HepG2 (cell line): ENCODE results near the gene KHNYN. TPM values are rescaled to one million over a fixed set of nuclear protein-coding genes. Genes with fewer than 3 reads are reported as not detected.

Source experiments
- ARID2 ChIP-seq: sonication (generic); formaldehyde crosslinking; IDR thresholded peaks from 2 replicates; pipeline ENCODE4 v1.8.1; 2022; ENCODE audit warnings: mild to moderate bottlenecking, missing genetic modification reagents, borderline replicate concordance
- CCAR2 ChIP-seq: fragments of 200-400 bp; formaldehyde crosslinking; optimal IDR thresholded peaks from 2 replicates; pipeline ENCODE3; 2018; ENCODE audit warnings: low read depth, mild to moderate bottlenecking, low read length, moderate library complexity
- ELF3 ChIP-seq: IDR thresholded peaks from 2 replicates; pipeline ENCODE4 v1.6.1; 2016; ENCODE audit warnings: missing genetic modification reagents, missing compliant biosample characterization
- ISX ChIP-seq: sonication (generic); formaldehyde crosslinking; conservative IDR thresholded peaks from 2 replicates; pipeline ENCODE4 v1.5.0; 2020; ENCODE audit warnings: missing genetic modification reagents
- JARID2 ChIP-seq: sonication (generic); formaldehyde crosslinking; IDR thresholded peaks from 2 replicates; pipeline ENCODE4 v1.8.1; 2023; ENCODE audit warnings: missing genetic modification reagents, inconsistent platforms; ENCODE audit not compliant: insufficient replicate concordance
- JUN ChIP-seq: sonication (generic); formaldehyde crosslinking; IDR thresholded peaks from 2 replicates; pipeline ENCODE4 v1.4.0; 2020; ENCODE audit warnings: mild to moderate bottlenecking, missing genetic modification reagents
- PHB2 ChIP-seq: fragments of 450-650 bp; IDR thresholded peaks from 2 replicates; pipeline ENCODE4 v1.6.1; 2018; ENCODE audit not compliant: partially characterized antibody
- POGZ ChIP-seq: sonication (generic); formaldehyde crosslinking; IDR thresholded peaks from 2 replicates; pipeline ENCODE4 v1.4.0; 2020; ENCODE audit warnings: mild to moderate bottlenecking, missing genetic modification reagents
- YEATS2 ChIP-seq: sonication (generic); formaldehyde crosslinking; IDR thresholded peaks from 2 replicates; pipeline ENCODE4 v1.4.0; 2020; ENCODE audit warnings: missing genetic modification reagents, borderline replicate concordance
- ZKSCAN5 ChIP-seq: sonication (generic); formaldehyde crosslinking; IDR thresholded peaks from 2 replicates; pipeline ENCODE4 v1.5.1; 2020; ENCODE audit warnings: mild to moderate bottlenecking, missing genetic modification reagents
- ZNF317 ChIP-seq: sonication (generic); formaldehyde crosslinking; IDR thresholded peaks from 2 replicates; pipeline ENCODE4 v1.5.0; 2020; ENCODE audit warnings: mild to moderate bottlenecking, missing genetic modification reagents
- ZNF557 ChIP-seq: sonication (generic); formaldehyde crosslinking; IDR thresholded peaks from 2 replicates; pipeline ENCODE4 v1.4.0; 2020; ENCODE audit warnings: missing genetic modification reagents
- ZNF589 ChIP-seq: sonication (generic); formaldehyde crosslinking; conservative IDR thresholded peaks from 2 replicates; pipeline ENCODE4 v1.8.0; 2022; ENCODE audit warnings: mild to moderate bottlenecking, moderate library complexity, missing genetic modification reagents
- polyA plus RNA-seq, 8 experiments: library from polyadenylated mRNA; depleted of rRNA in 3 of 8; stranded (reverse) in 7 of 8; unstranded in 1 of 8; fragments of >200 nt; fragmentation: Illumina TruSeq in 4 of 8; extraction: Trizol in 4 of 8; gene quantifications; 2 replicates each; pipeline versions ENCODE4 v1.2.1 to v1.2.3, GENCODE V29; 2011 to 2016; ENCODE audit warnings: low read depth in 4 of 8, missing spikeins in 1 of 8, mixed read lengths in 1 of 8; ENCODE audit not compliant: insufficient read depth in 1 of 8
- total RNA-seq, 5 experiments: library from RNA; depleted of rRNA; stranded (reverse); fragments of >200 nt; fragmentation: Illumina TruSeq; extraction: Trizol; gene quantifications; 2 replicates each; pipeline ENCODE4 v1.2.3, GENCODE V29; 2016; ENCODE audit warnings: low read depth in 1 of 5
- TF ChIP-seq, protein P1 (sequence below): sonication (generic); formaldehyde crosslinking; IDR thresholded peaks from 2 replicates; pipeline ENCODE4 v1.4.0; 2020; ENCODE audit warnings: missing genetic modification reagents, borderline replicate concordance
- TF ChIP-seq, protein P2 (sequence below): sonication (generic); formaldehyde crosslinking; IDR thresholded peaks from 2 replicates; pipeline ENCODE4 v1.4.0; 2020; ENCODE audit warnings: low read depth, mild to moderate bottlenecking, missing genetic modification reagents
- TF ChIP-seq, protein P3 (sequence below), 2 experiments: fragments of 450-650 bp in 1 of 2; sonication (generic) in 1 of 2; formaldehyde crosslinking; IDR thresholded peaks; 2 replicates each; pipeline versions ENCODE4 v1.5.0 to v1.8.0; 2020 to 2022; ENCODE audit warnings: mild to moderate bottlenecking in 1 of 2, missing genetic modification reagents in 1 of 2
- TF ChIP-seq, protein P4 (sequence below): sonication (generic); formaldehyde crosslinking; IDR thresholded peaks from 2 replicates; pipeline ENCODE4 v1.9.0; 2021; ENCODE audit warnings: missing genetic modification reagents, mild to moderate bottlenecking, borderline replicate concordance
- TF ChIP-seq, protein P5 (sequence below): sonication (generic); formaldehyde crosslinking; IDR thresholded peaks from 2 replicates; pipeline ENCODE4 v1.4.0; 2020; ENCODE audit warnings: missing genetic modification reagents

The KHNYN gene
- total and polyA plus RNA-seq, 2 of the 13 experiments (the other 11 are each of a cell fraction or from before 2014, with no cell fraction given): 52.8 to 75.7 TPM

DNA sequence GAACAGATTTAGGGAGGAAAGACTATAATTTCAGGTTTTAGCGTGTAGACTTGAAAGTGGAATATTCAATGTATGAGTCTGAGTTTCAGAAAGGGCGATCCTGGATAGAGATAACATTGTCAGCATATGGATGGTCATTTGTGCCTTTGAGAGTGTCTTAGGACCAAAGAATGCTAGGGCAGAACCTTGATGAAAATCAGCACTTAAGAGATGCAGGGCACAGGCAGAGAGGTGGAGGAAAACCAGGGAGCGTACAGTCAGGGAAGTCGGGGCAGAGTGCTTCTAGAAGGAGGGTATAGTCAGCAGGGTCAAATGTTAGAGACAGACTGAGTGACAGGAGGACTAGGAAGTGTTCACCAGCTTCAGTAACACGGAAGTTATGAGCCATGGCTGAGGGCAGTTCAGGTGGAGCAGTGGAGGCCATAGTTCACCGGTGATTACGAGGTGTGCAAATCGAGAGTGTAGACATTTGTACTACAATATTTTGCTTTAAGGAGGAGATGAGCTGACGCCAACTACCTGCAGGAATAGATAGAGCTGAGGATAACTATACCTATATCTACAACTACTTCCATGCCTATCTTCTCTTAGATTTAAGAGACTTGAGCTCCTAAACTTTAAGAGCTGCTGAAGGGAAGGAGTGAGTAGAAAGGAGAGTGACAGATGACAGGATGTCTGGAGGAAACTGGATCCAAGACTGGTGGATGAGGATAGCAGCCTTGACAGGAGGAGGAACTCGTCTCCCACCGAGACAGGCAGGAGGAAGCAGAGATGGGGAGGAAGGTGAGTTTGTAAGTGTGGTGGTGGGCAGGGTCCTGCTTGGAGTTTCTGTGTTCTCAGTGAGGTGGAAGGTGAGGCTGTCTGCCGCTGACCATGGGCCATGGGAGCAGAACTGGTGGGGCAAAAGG is 6.8 kb upstream of the KHNYN start (continued):
- TF ChIP-seq, protein P1, sequence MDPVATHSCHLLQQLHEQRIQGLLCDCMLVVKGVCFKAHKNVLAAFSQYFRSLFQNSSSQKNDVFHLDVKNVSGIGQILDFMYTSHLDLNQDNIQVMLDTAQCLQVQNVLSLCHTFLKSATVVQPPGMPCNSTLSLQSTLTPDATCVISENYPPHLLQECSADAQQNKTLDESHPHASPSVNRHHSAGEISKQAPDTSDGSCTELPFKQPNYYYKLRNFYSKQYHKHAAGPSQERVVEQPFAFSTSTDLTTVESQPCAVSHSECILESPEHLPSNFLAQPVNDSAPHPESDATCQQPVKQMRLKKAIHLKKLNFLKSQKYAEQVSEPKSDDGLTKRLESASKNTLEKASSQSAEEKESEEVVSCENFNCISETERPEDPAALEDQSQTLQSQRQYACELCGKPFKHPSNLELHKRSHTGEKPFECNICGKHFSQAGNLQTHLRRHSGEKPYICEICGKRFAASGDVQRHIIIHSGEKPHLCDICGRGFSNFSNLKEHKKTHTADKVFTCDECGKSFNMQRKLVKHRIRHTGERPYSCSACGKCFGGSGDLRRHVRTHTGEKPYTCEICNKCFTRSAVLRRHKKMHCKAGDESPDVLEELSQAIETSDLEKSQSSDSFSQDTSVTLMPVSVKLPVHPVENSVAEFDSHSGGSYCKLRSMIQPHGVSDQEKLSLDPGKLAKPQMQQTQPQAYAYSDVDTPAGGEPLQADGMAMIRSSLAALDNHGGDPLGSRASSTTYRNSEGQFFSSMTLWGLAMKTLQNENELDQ (CRISPR knock-in tag): no peak
- TF ChIP-seq JUN (CRISPR knock-in tag) (0 out of 2 replicates have a peak, but pooled peaks have one; percentile 26), ZNF317 (CRISPR knock-in tag) (peak; percentile 95), JARID2 (CRISPR knock-in tag) (no peak), CCAR2 (no peak), ISX (CRISPR knock-in tag) (no peak), ZNF589 (CRISPR knock-in tag) (0 out of 2 replicates have a peak, but pooled peaks have one; percentile 63), POGZ (CRISPR knock-in tag) (0 out of 2 replicates have a peak, but pooled peaks have one; percentile 11), PHB2 (no peak), ZNF557 (CRISPR knock-in tag) (no peak), ARID2 (CRISPR knock-in tag) (no peak), ZKSCAN5 (CRISPR knock-in tag) (peak; percentile 66), ELF3 (peak; percentile 98), YEATS2 (CRISPR knock-in tag) (peak; percentile 17; the same call in 1 of the 2 replicates)
- TF ChIP-seq, protein P2, sequence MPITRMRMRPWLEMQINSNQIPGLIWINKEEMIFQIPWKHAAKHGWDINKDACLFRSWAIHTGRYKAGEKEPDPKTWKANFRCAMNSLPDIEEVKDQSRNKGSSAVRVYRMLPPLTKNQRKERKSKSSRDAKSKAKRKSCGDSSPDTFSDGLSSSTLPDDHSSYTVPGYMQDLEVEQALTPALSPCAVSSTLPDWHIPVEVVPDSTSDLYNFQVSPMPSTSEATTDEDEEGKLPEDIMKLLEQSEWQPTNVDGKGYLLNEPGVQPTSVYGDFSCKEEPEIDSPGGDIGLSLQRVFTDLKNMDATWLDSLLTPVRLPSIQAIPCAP (CRISPR knock-in tag): no peak
- TF ChIP-seq, protein P3, sequence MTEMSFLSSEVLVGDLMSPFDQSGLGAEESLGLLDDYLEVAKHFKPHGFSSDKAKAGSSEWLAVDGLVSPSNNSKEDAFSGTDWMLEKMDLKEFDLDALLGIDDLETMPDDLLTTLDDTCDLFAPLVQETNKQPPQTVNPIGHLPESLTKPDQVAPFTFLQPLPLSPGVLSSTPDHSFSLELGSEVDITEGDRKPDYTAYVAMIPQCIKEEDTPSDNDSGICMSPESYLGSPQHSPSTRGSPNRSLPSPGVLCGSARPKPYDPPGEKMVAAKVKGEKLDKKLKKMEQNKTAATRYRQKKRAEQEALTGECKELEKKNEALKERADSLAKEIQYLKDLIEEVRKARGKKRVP (CRISPR knock-in tag; IDR thresholded peaks at IDR 0.05): 0 out of 4 replicates have a peak, but pooled peaks of 1 of the 2 experiments have one; percentile 35
- TF ChIP-seq, protein P4, sequence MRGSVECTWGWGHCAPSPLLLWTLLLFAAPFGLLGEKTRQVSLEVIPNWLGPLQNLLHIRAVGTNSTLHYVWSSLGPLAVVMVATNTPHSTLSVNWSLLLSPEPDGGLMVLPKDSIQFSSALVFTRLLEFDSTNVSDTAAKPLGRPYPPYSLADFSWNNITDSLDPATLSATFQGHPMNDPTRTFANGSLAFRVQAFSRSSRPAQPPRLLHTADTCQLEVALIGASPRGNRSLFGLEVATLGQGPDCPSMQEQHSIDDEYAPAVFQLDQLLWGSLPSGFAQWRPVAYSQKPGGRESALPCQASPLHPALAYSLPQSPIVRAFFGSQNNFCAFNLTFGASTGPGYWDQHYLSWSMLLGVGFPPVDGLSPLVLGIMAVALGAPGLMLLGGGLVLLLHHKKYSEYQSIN (CRISPR knock-in tag): no peak
- TF ChIP-seq, protein P5, sequence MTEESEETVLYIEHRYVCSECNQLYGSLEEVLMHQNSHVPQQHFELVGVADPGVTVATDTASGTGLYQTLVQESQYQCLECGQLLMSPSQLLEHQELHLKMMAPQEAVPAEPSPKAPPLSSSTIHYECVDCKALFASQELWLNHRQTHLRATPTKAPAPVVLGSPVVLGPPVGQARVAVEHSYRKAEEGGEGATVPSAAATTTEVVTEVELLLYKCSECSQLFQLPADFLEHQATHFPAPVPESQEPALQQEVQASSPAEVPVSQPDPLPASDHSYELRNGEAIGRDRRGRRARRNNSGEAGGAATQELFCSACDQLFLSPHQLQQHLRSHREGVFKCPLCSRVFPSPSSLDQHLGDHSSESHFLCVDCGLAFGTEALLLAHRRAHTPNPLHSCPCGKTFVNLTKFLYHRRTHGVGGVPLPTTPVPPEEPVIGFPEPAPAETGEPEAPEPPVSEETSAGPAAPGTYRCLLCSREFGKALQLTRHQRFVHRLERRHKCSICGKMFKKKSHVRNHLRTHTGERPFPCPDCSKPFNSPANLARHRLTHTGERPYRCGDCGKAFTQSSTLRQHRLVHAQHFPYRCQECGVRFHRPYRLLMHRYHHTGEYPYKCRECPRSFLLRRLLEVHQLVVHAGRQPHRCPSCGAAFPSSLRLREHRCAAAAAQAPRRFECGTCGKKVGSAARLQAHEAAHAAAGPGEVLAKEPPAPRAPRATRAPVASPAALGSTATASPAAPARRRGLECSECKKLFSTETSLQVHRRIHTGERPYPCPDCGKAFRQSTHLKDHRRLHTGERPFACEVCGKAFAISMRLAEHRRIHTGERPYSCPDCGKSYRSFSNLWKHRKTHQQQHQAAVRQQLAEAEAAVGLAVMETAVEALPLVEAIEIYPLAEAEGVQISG (CRISPR knock-in tag): 0 out of 2 replicates have a peak, but pooled peaks have one; percentile 34
